DND-41 (cell line): ENCODE data around the gene LRRC56.

ENCODE experiments used
- ATAC-seq: fragments of 200-7000 bp; cut with Tn5 transposase; 3 replicates; pipeline ENCODE4 v1.9.1; 2021; ENCODE audit warnings: low read depth; ENCODE audit not compliant: insufficient read depth
- DNase-seq: peaks from one replicate; pipeline ENCODE4 v3.0.0-alpha.2; 2020
- H2AFZ ChIP-seq: 2 replicates; pipeline ENCODE4 v1.6.0; 2012; ENCODE audit warnings: low read depth, low read length
- H3K27ac ChIP-seq: 2 replicates; pipeline ENCODE4 v1.5.1; 2012; ENCODE audit warnings: low read length, inconsistent platforms
- H3K27me3 ChIP-seq: fragments of 200-600 bp; sonication (generic); 2 replicates; pipeline ENCODE4 v1.6.0; 2012; ENCODE audit warnings: low read length, mild to moderate bottlenecking, inconsistent platforms; ENCODE audit not compliant: insufficient read depth, poor library complexity
- H3K36me3 ChIP-seq: 2 replicates; pipeline ENCODE4 v1.5.1; 2012; ENCODE audit warnings: low read length, inconsistent platforms; ENCODE audit not compliant: insufficient read depth
- H3K4me1 ChIP-seq: 2 replicates; pipeline ENCODE4 v1.5.1; 2012; ENCODE audit warnings: mild to moderate bottlenecking, low read length; ENCODE audit not compliant: insufficient read depth
- H3K4me2 ChIP-seq: 2 replicates; pipeline ENCODE4 v1.6.0; 2012; ENCODE audit warnings: mild to moderate bottlenecking, moderate library complexity, low read length, inconsistent platforms; ENCODE audit not compliant: insufficient read depth
- H3K4me3 ChIP-seq, 2 experiments: fragments of 200-600 bp in 1 of 2; shearing (Covaris generic) in 1 of 2; 2 replicates each; pipeline ENCODE4 v1.5.1; 2012 to 2016; ENCODE audit warnings: inconsistent platforms in 2 of 2, low read length in 2 of 2, mild to moderate bottlenecking in 2 of 2, low read depth in 1 of 2, moderate library complexity in 1 of 2
- H3K79me2 ChIP-seq: 2 replicates; pipeline ENCODE4 v1.6.0; 2012; ENCODE audit warnings: low read length, inconsistent platforms; ENCODE audit not compliant: insufficient read depth
- H3K9ac ChIP-seq: 2 replicates; pipeline ENCODE4 v1.6.0; 2012; ENCODE audit warnings: low read depth, mild to moderate bottlenecking, inconsistent platforms, low read length, moderate library complexity
- H3K9me3 ChIP-seq: 2 replicates; pipeline ENCODE4 v1.5.1; 2012; ENCODE audit warnings: low read length, moderate library complexity, mild to moderate bottlenecking, inconsistent platforms; ENCODE audit not compliant: insufficient read depth, severe bottlenecking
- H4K20me1 ChIP-seq: 2 replicates; pipeline ENCODE4 v1.6.0; 2012; ENCODE audit warnings: low read length; ENCODE audit not compliant: insufficient read depth
- EZH2 ChIP-seq: IDR thresholded peaks from 3 replicates; pipeline ENCODE4 v1.6.1; 2012; ENCODE audit warnings: borderline replicate concordance, low read depth, mild to moderate bottlenecking, moderate library complexity, low read length, inconsistent platforms; ENCODE audit not compliant: severe bottlenecking
- TF ChIP-seq, protein P1 (sequence below): IDR thresholded peaks from 2 replicates; pipeline ENCODE4 v1.5.1; 2012; ENCODE audit warnings: borderline replicate concordance, low read length, moderate library complexity, mild to moderate bottlenecking; ENCODE audit not compliant: poor library complexity, severe bottlenecking; ENCODE audit errors: extremely low read depth

Gene LRRC56

DNA sequence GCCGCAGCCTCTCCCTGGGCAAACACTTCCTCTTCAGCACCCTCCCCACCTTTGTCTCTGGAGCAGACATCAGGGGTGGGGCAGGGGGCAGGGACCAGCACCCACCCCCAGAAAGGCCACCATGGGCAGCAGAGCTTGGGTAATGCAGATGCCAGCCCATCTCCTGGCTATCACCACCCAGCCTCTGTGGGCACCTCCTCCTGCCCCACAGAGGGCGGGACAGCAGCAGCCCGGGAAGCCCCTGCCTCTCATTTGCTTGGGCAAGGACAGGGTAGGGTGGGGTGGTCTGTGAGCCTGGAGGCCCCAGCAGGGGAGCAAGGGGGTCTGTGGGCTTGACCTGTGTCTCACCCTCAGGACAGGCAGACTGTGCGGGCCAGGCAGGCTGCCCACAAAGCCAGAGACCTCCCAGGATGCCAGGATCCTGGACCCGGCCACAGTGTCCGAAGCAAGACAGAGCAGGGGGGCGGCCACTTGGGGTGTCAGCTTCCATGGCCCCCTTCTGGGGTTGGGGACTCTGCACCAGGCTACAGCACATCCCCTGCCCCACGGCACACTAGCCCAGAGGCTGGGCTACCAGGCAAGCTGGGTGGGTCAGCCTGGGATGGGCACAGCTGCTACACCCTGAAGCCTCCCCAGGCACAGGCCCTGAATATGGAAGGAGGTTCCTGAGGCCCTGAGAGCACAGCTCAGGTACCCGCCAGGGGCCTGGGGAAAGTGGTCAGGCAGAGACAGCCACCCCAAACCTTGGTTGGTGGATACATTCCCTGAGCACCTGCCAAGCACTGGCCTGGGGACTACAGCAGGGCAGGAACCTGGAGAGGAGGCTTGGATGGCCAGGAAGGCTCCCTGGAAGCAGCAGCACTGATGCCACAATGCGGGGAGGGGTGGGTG, 34.8 kb upstream of the LRRC56 start:
- TF ChIP-seq, protein P1, sequence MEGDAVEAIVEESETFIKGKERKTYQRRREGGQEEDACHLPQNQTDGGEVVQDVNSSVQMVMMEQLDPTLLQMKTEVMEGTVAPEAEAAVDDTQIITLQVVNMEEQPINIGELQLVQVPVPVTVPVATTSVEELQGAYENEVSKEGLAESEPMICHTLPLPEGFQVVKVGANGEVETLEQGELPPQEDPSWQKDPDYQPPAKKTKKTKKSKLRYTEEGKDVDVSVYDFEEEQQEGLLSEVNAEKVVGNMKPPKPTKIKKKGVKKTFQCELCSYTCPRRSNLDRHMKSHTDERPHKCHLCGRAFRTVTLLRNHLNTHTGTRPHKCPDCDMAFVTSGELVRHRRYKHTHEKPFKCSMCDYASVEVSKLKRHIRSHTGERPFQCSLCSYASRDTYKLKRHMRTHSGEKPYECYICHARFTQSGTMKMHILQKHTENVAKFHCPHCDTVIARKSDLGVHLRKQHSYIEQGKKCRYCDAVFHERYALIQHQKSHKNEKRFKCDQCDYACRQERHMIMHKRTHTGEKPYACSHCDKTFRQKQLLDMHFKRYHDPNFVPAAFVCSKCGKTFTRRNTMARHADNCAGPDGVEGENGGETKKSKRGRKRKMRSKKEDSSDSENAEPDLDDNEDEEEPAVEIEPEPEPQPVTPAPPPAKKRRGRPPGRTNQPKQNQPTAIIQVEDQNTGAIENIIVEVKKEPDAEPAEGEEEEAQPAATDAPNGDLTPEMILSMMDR: no peak
- TF ChIP-seq EZH2: no peak
- no peak for ATAC-seq
- Histone ChIP-seq H3K27me3 (no peaks in the 10 kb centered on the region), H3K4me2 (no peak overlapping the region), H4K20me1 (peaks cover 49% of the 10 kb centered on the region), H3K79me2 (peaks cover 57% of the 10 kb centered on the region), H3K4me3 (no peak overlapping the region), H3K4me1 (peaks cover 21% of the 10 kb centered on the region), H3K9me3 (no peaks in the 10 kb centered on the region), H3K36me3 (peaks cover 64% of the 10 kb centered on the region), H2AFZ (no peak overlapping the region), H3K27ac (no peak overlapping the region), H3K9ac (no peak overlapping the region)
- no peak for DNase-seq

- no peaks in the 10 kb centered on the region for H3K27me3 ChIP-seq
- peaks cover 46% of the 10 kb centered on the region for H4K20me1 ChIP-seq
- ATAC-seq (no peak), DNase-seq (no peak)
- H2AFZ ChIP-seq: no peak overlapping the region
- H3K36me3 ChIP-seq: peaks cover 63% of the 10 kb centered on the region
- TF ChIP-seq EZH2: no peak
- TF ChIP-seq, protein P1: no peak
- peaks cover 60% of the 10 kb centered on the region for H3K79me2 ChIP-seq
- no peak overlapping the region for H3K9ac ChIP-seq
- H3K27ac ChIP-seq: no peak overlapping the region
- no peak overlapping the region for H3K4me2 ChIP-seq
- no peaks in the 10 kb centered on the region for H3K9me3 ChIP-seq
- H3K4me3 ChIP-seq: no peak overlapping the region
- H3K4me1 ChIP-seq: peaks cover 27% of the 10 kb centered on the region
Observed at GRCh38 chr11:503179-503981, 33.9 kb upstream of the LRRC56 start.

DNA sequence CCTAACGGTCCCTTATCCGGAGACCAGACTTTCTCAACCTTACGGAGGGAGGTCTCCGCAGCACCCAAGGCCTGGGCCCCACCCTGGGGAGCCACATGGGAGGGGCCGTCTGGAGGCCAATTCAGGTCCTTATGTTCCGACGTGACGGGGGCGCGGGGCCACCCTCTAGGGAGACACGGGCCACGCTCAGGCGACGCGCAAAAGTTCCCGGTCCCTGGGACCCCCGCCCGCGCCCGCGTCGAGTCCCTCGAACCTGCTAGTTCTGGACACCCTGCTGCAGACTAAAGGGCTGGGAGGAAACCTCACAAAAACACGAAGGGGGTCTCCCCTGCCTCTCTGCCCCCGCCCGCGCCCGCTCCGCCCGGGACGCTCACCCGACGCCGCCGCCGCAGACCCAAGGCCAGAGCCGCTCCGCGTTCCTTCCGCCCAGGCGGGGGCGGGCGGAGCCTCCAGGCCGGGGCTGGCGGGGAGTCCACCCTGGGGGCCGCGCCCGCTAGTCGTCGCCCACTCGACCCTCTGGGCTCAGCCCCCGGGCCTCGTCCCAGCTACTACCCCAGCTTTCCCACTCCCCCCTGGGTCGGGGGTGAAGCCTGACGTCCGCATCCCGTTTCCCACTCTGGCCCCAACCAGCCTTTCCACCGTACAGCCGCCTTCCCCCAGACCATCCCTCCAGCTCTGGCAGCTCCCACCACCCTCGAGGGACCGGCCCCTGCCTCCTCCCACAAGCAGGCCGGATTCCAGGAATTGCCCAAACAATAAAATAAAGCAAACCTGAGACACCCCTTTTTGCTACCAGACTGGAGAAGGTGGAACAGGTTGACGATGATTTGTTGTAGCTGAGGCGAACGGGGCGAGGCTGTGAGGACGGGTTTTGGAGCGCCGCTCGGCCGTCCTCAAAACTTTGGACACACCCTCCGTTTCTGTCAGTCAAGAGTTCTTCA, 33.0 kb upstream of the LRRC56 start:
- DNase-seq (no peak), ATAC-seq (no peak)
- peaks cover 61% of the 10 kb centered on the region for H3K36me3 ChIP-seq
- no peaks in the 10 kb centered on the region for H3K27me3 ChIP-seq
- H3K4me1 ChIP-seq: peaks cover 27% of the 10 kb centered on the region
- H3K27ac ChIP-seq: 0 out of 2 replicates have a peak overlapping the region, but pooled peaks have one; percentile 24
- H3K9me3 ChIP-seq: no peaks in the 10 kb centered on the region
- TF ChIP-seq EZH2: no peak
- TF ChIP-seq, protein P1: no peak
- H2AFZ ChIP-seq: no peak overlapping the region
- H3K9ac ChIP-seq: peak overlapping the region; percentile 88; the same call in 1 of the 2 replicates
- no peak overlapping the region for H3K4me3 ChIP-seq
- peak overlapping the region; percentile 81; the same call in 1 of the 2 replicates for H3K4me2 ChIP-seq
- peaks cover 60% of the 10 kb centered on the region for H3K79me2 ChIP-seq
- peaks cover 40% of the 10 kb centered on the region for H4K20me1 ChIP-seq
